ENCODE results near the gene FKBP7.

DNA sequence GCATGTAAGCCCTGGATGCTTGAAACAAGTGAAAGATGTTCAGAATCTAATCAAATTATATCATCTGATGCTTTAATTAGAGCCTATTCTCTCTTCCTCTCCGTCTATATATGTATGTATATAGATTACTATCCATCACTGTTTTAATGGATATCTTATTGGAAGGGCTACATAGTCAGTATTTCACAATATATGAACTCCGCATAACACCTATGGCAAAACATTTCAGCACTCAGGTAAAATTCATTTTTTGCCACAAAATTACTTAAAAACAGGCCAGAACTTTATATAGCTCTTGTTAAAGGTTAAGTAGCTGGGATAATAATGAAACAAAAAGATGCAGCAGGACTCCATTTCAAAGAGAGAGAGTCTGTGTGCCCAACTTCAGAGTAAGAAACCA is 26.1 kb downstream of the FKBP7 start:
- TF ChIP-seq POLR2A (IDR thresholded peaks at IDR 0.05; ENCODE audit: low read depth, low read length) (no peak), POLR2AphosphoS5 (IDR thresholded peaks at IDR 0.05; ENCODE audit: low read depth, low read length) (no peak), TAF1 (IDR thresholded peaks at IDR 0.05; ENCODE audit: borderline replicate concordance, low read depth, low read length) (no peak)

All from GM12892 (cell line).